Measurements from ENCODE around the gene FMO1. TPM values are rescaled to one million over a fixed set of nuclear protein-coding genes. Genes with fewer than 3 reads are reported as not detected.

FMO1 gene
- total and polyA plus RNA-seq, 2 of the 8 experiments (the other 6 are each of a cell fraction or from before 2014, with no cell fraction given): 0.11 TPM; not detected in 1

DNA sequence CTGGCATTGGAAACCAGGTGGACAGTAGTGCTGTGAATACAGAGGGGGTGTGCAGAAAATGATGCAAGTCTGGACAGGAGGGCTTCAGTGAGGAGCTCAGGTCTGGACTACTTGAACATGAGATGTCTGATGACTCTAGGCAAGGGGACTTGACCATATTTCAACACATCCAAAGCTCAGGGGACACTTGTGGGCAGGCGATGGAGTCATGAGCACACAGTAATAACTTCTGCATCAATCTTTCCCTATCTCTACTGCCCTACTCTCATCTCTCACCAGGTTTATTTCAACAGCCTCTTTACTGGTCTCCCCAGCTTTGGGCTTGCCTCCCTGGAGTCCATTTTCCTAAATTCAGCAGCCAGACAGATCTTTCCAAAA lies 41.3 kb upstream of the FMO1 start:
- FAIRE-seq: no peak
- Histone ChIP-seq H2BK12ac (ENCODE audit: low read depth, low read length) (no peak overlapping the region), H4K20me1 (replicated peaks in 1 of 2; ENCODE audit: control insufficient read depth in 1 of 2, insufficient read depth in 2 of 2, low read length in 2 of 2) (no peaks in the 10 kb centered on the region), H4K91ac (replicated peaks; ENCODE audit: insufficient read length, low read length) (no peak overlapping the region), H3K79me1 (ENCODE audit: low read depth, low read length) (no peaks in the 10 kb centered on the region), H3K18ac (ENCODE audit: extremely low read depth, low read length) (no peak overlapping the region), H3K14ac (ENCODE audit: insufficient read length) (no peak overlapping the region), H3K23me2 (ENCODE audit: low read depth, low read length) (no peaks in the 10 kb centered on the region), H3K4me1 (replicated peaks in 1 of 4; ENCODE audit: control insufficient read depth in 3 of 4, insufficient read depth in 4 of 4, low read length in 3 of 4) (peaks cover 0 to 12% (median 0%) of the 10 kb centered on the region in 4 experiments; a peak in 2 of 7 replicates), H3K36me3 (ENCODE audit: control insufficient read depth in 2 of 4, insufficient read depth in 4 of 4, low read length in 3 of 4) (no peaks in the 10 kb centered on the region), H2AFZ (ENCODE audit: low read length) (no peak overlapping the region), H3K4me2 (ENCODE audit: insufficient read depth in 1 of 2, low read depth in 2 of 2, low read length in 2 of 2) (no peak overlapping the region), H3K4me3 (ENCODE audit: extremely low read depth in 1 of 4, insufficient read depth in 2 of 4, low read depth in 3 of 4, low read length in 4 of 4) (no peak overlapping the region), H2BK20ac (ENCODE audit: low read length) (no peak overlapping the region; the same call in 1 of the 2 replicates), H3K4ac (replicated peaks; ENCODE audit: insufficient read length, low read depth, low read length) (no peak overlapping the region), H3K9me3 (ENCODE audit: insufficient read depth in 2 of 2, low read depth in 1 of 2, low read length in 1 of 2) (no peaks in the 10 kb centered on the region), H2BK15ac (ENCODE audit: low read length) (no peak overlapping the region), H3K27me3 (replicated peaks in 1 of 4; ENCODE audit: control insufficient read depth in 3 of 4, extremely low read depth in 1 of 4, insufficient read depth in 3 of 4, low read length in 3 of 4) (no peaks in the 10 kb centered on the region), H4K5ac (ENCODE audit: insufficient read length, low read depth, low read length) (no peak overlapping the region), H2BK120ac (replicated peaks; ENCODE audit: low read depth, low read length) (no peak overlapping the region), H4K8ac (ENCODE audit: extremely low read depth, insufficient read depth, low read length) (no peak overlapping the region), H3K56ac (replicated peaks; ENCODE audit: insufficient read length, low read depth, low read length) (no peak overlapping the region), H2AK5ac (ENCODE audit: low read depth, low read length) (no peak overlapping the region), H2BK5ac (ENCODE audit: low read depth, low read length) (no peak overlapping the region), H3K23ac (ENCODE audit: insufficient read length) (no peak overlapping the region), H3K27ac (ENCODE audit: low read depth, low read length) (no peak overlapping the region), H3K79me2 (ENCODE audit: control insufficient read depth in 1 of 2, insufficient read depth in 2 of 2, low read length in 2 of 2) (no peaks in the 10 kb centered on the region), H3K9ac (replicated peaks in 1 of 4; ENCODE audit: extremely low read depth in 1 of 4, low read depth in 3 of 4, low read length in 3 of 4) (no peak overlapping the region)
- DNase-seq (ENCODE audit: low read depth in 1 of 2, low spot score in 2 of 2): no peak
- POLR2A ChIA-PET (ENCODE audit: partially characterized antibody): no interaction called here
- WGBS, 2 experiments (ENCODE audit: extremely low coverage in 1 of 2, insufficient coverage in 1 of 2, insufficient read length in 1 of 2, insufficient replicate concordance in 2 of 2, low coverage in 1 of 2, low lambda C conversion rate in 2 of 2, missing lambda C conversion rate in 1 of 2): 100% methylated on average over 1 of the region's 1 CpG; no CpG with 5 or more reads in 1 of the 2 experiments
- CTCF ChIA-PET (ENCODE audit: partially characterized antibody): interaction anchor here (0.8 to 1.9 kb wide), 3 partner anchors 20 to 126 kb away, joined by 3 to 9 read pairs (median 3); no protein-coding TSS in a partner anchor
- TF ChIP-seq NANOG (IDR thresholded peaks at IDR 0.05; ENCODE audit: insufficient read depth, low read depth, low read length, poor library complexity, severe bottlenecking): no peak

Data from H1 (cell line).